IMR-90 (cell line): Measurements from ENCODE around the gene WAC. TPM values are rescaled to one million over a fixed set of nuclear protein-coding genes. Genes with fewer than 3 reads are reported as not detected.

Source experiments
- ATAC-seq: fragments of 200-7000 bp; cut with Tn5 transposase; 2 replicates; pipeline ENCODE4 v1.9.1; 2020; ENCODE audit warnings: low read depth, mild to moderate bottlenecking, moderate library complexity
- BruUV-seq: library from RNA; stranded (reverse); fragments of 400-500 nt; replicated peaks from 2 replicates; lab custom pipeline; 2021; lab: Mats Ljungman, UMichigan
- CTCF ChIA-PET: fragments of 300-600 bp; formaldehyde crosslinking; extraction: SDS; loops from one replicate; lab custom pipeline; 2021; ENCODE audit warnings: antibody characterized with exemption; lab: Yijun Ruan, JAX
- POLR2A ChIA-PET: fragments of 300-600 bp; sonication (Branson Sonifier 250); formaldehyde crosslinking; loops from one replicate; lab custom pipeline; 2022; ENCODE audit warnings: antibody characterized with exemption; ENCODE audit not compliant: unreplicated experiment; lab: Charles Lee
- DNase-seq: peaks from one replicate; pipeline ENCODE4 v3.0.0; 2013
- H2AFZ ChIP-seq: replicated peaks from 2 replicates; pipeline ENCODE3; 2013; ENCODE audit warnings: low read length, mild to moderate bottlenecking; ENCODE audit not compliant: poor library complexity
- H2AK5ac ChIP-seq: 2 replicates; pipeline ENCODE4 v1.6.1; 2013; ENCODE audit warnings: low read depth, low read length, inconsistent platforms
- H2AK9ac ChIP-seq: replicated peaks from 2 replicates; pipeline ENCODE3; 2013; ENCODE audit warnings: mild to moderate bottlenecking, low read depth, low read length, moderate library complexity; ENCODE audit not compliant: poor library complexity
- H2BK120ac ChIP-seq: 2 replicates; pipeline ENCODE4 v1.6.1; 2013; ENCODE audit warnings: low read depth, low read length, inconsistent platforms
- H2BK15ac ChIP-seq: 3 replicates; pipeline ENCODE4 v1.6.1; 2013; ENCODE audit warnings: low read depth, low read length, inconsistent platforms
- H2BK20ac ChIP-seq: 2 replicates; pipeline ENCODE4 v1.6.1; 2013; ENCODE audit warnings: low read depth, mild to moderate bottlenecking, inconsistent platforms, low read length, moderate library complexity
- H2BK5ac ChIP-seq: 2 replicates; pipeline ENCODE4 v1.6.1; 2013; ENCODE audit warnings: mild to moderate bottlenecking, low read depth, low read length, inconsistent platforms; ENCODE audit not compliant: poor library complexity, severe bottlenecking
- H3K14ac ChIP-seq: replicated peaks from 2 replicates; pipeline ENCODE4 v1.6.1; 2013; ENCODE audit warnings: low read depth, low read length, inconsistent platforms
- H3K18ac ChIP-seq: 2 replicates; pipeline ENCODE4 v1.6.1; 2013; ENCODE audit warnings: low read depth, low read length, control low read depth
- H3K23ac ChIP-seq: 2 replicates; pipeline ENCODE4 v1.6.1; 2013; ENCODE audit warnings: low read depth, low read length, inconsistent platforms
- H3K27ac ChIP-seq: 2 replicates; pipeline ENCODE4 v1.5.1; 2013; ENCODE audit warnings: mild to moderate bottlenecking, control low read depth, low read length; ENCODE audit not compliant: insufficient read depth
- H3K27me3 ChIP-seq: 2 replicates; pipeline ENCODE4 v1.6.1; 2013; ENCODE audit warnings: low read length; ENCODE audit not compliant: control insufficient read depth, insufficient read depth
- H3K36me3 ChIP-seq: 2 replicates; pipeline ENCODE4 v1.6.1; 2013; ENCODE audit warnings: low read length, mixed read lengths; ENCODE audit not compliant: control insufficient read depth, insufficient read depth
- H3K4ac ChIP-seq: 2 replicates; pipeline ENCODE4 v1.6.1; 2013; ENCODE audit warnings: low read depth, low read length, inconsistent platforms
- H3K4me1 ChIP-seq: 2 replicates; pipeline ENCODE4 v1.6.1; 2013; ENCODE audit warnings: low read length, mixed read lengths; ENCODE audit not compliant: control insufficient read depth, insufficient read depth
- H3K4me2 ChIP-seq: 2 replicates; pipeline ENCODE4 v1.6.1; 2013; ENCODE audit warnings: low read depth, mild to moderate bottlenecking, control low read depth, low read length, moderate library complexity
- H3K4me3 ChIP-seq: 2 replicates; pipeline ENCODE4 v1.5.1; 2013; ENCODE audit warnings: low read depth, mild to moderate bottlenecking, control low read depth, low read length, moderate library complexity; ENCODE audit not compliant: insufficient read depth
- H3K56ac ChIP-seq: 2 replicates; pipeline ENCODE4 v1.6.1; 2013; ENCODE audit warnings: low read length, inconsistent platforms; ENCODE audit not compliant: insufficient read depth; ENCODE audit errors: extremely low read depth
- H3K79me1 ChIP-seq, 2 experiments: 2 replicates each; pipeline ENCODE4 v1.6.1; 2013; ENCODE audit warnings: low read length in 2 of 2, inconsistent platforms in 1 of 2, low read depth in 1 of 2
- H3K9ac ChIP-seq: 2 replicates; pipeline ENCODE4 v1.6.1; 2013; ENCODE audit warnings: low read depth, low read length, control low read depth
- H3K9me1 ChIP-seq: 2 replicates; pipeline ENCODE4 v1.6.1; 2013; ENCODE audit warnings: low read length, inconsistent platforms; ENCODE audit not compliant: insufficient read depth
- H3K9me3 ChIP-seq: 2 replicates; pipeline ENCODE4 v1.6.1; 2013; ENCODE audit warnings: low read length; ENCODE audit not compliant: control insufficient read depth, insufficient read depth
- H4K20me1 ChIP-seq: 2 replicates; pipeline ENCODE4 v1.6.1; 2013; ENCODE audit warnings: low read length, inconsistent platforms; ENCODE audit not compliant: insufficient read depth
- H4K5ac ChIP-seq: 2 replicates; pipeline ENCODE4 v1.6.1; 2013; ENCODE audit warnings: mild to moderate bottlenecking, low read depth, low read length, control low read depth
- H4K8ac ChIP-seq, 2 experiments: 2 replicates each; pipeline ENCODE4 v1.6.1; 2013; ENCODE audit warnings: low read depth in 2 of 2, low read length in 2 of 2, control low read depth in 1 of 2, inconsistent platforms in 1 of 2
- H4K91ac ChIP-seq: 2 replicates; pipeline ENCODE4 v1.6.1; 2013; ENCODE audit warnings: low read depth, low read length, inconsistent platforms; ENCODE audit not compliant: insufficient read depth
- MXI1 ChIP-seq: IDR thresholded peaks from 2 replicates; pipeline ENCODE4 v1.6.1; 2012; ENCODE audit warnings: low read depth, mild to moderate bottlenecking, low read length, moderate library complexity, borderline replicate concordance
- POLR2A ChIP-seq: IDR thresholded peaks from 2 replicates; pipeline ENCODE4 v1.6.1; 2012; ENCODE audit warnings: mild to moderate bottlenecking, low read depth, low read length
- WGBS, 2 experiments: methylation state at CpG; one replicate each; pipeline versions ENCODE4 v1.1.5 to v1.1.7; 2013; ENCODE audit warnings: missing lambda C conversion rate in 2 of 2; ENCODE audit not compliant: insufficient read length in 1 of 2; ENCODE audit errors: extremely low coverage in 2 of 2; 5-methylcytosine and 5-hydroxymethylcytosine counted together
- dilution Hi-C: fragments of 300-500 bp; cut with HindIII; formaldehyde crosslinking; loops from one replicate; pipeline ENCODE4 v1.14.3; 2018; ENCODE audit warnings: low sequenced_read_pairs; ENCODE audit not compliant: unreplicated experiment
- in situ Hi-C: fragments of 300-500 bp; cut with MboI; formaldehyde crosslinking; loops from 3 replicates; pipeline ENCODE4 v1.14.3; 2019; ENCODE audit warnings: low sequenced_read_pairs, inconsistent platforms, mixed read lengths
- intact Hi-C: fragments of 100-400 bp; cut with micrococcal nuclease; formaldehyde crosslinking; loops from 2 replicates; pipeline ENCODE4 v1.10.0; 2022
- polyA plus RNA-seq, 3 experiments: library from polyadenylated mRNA; depleted of rRNA; stranded (reverse); fragments of >200 nt; gene quantifications; 2 replicates each; pipeline ENCODE4 v1.2.3, GENCODE V29; 2012; ENCODE audit warnings: low replicate concordance in 1 of 3
- total RNA-seq: library from RNA; depleted of rRNA; stranded (reverse); fragments of >200 nt; gene quantifications from 2 replicates; pipeline ENCODE4 v1.2.3, GENCODE V29; 2012

The WAC gene
- total and polyA plus RNA-seq, 2 of the 4 experiments (the other 2 are of a cell fraction), result 39.6 to 52.2 TPM

DNA sequence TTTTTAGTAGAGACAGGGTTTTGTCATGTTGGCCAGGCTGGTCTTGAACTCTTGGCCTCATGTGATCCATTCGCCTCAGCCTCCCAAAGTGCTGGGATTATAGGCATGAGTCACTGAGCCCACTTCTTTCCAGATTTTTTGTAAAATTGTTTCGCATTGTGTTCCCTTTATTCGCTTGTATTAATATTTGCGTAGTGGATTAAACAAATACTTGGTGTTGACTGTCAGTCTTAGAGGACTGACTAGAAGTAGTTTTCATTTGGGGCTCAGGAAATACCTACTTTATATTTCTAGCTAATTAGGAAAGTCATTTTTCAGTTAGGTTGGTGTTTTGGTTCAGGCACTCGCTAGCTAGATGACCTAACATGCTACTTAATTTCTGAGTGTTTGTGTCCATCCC lies 11.1 kb downstream of the WAC start:
- no peak overlapping the region for H3K14ac ChIP-seq
- no peak overlapping the region for H3K4ac ChIP-seq
- H3K4me3 ChIP-seq, result no peak overlapping the region
- no peak overlapping the region for H2AFZ ChIP-seq
- H3K9me1 ChIP-seq, result peaks cover 5% of the 10 kb centered on the region
- H3K27ac ChIP-seq, result no peak overlapping the region
- ATAC-seq, result no peak
- intact Hi-C loops, result loop anchor here (5.0 kb wide), 1 partner anchor 63 kb away; no protein-coding TSS in a partner anchor
- H3K23ac ChIP-seq, result no peak overlapping the region
- no peak overlapping the region for H3K56ac ChIP-seq
- peaks cover 21 to 60% of the 10 kb centered on the region in 2 experiments for H3K79me1 ChIP-seq
- in situ Hi-C loops, result no loop called here
- ChIA-PET CTCF (no interaction called here), POLR2A (no interaction called here)
- peaks cover 42% of the 10 kb centered on the region for H3K36me3 ChIP-seq
- H2AK9ac ChIP-seq, result no peak overlapping the region
- BruUV-seq, result no TSS peak
- peaks cover 1% of the 10 kb centered on the region; the same call in 1 of the 2 replicates for H3K4me1 ChIP-seq
- no peak overlapping the region for H2BK5ac ChIP-seq
- no peak overlapping the region for H2BK15ac ChIP-seq
- H4K8ac ChIP-seq, result no peak overlapping the region
- H4K20me1 ChIP-seq, result peaks cover 74% of the 10 kb centered on the region
- no peak overlapping the region for H4K91ac ChIP-seq
- H2BK20ac ChIP-seq, result no peak overlapping the region
- TF ChIP-seq MXI1, result no peak
- no peak for TF ChIP-seq POLR2A
- no peak overlapping the region for H4K5ac ChIP-seq
- no peak overlapping the region for H3K18ac ChIP-seq
- no peak for DNase-seq
- H3K27me3 ChIP-seq, result no peaks in the 10 kb centered on the region
- H2BK120ac ChIP-seq, result no peak overlapping the region
- dilution Hi-C loops, result no loop called here
- H3K4me2 ChIP-seq, result no peak overlapping the region
- H2AK5ac ChIP-seq, result no peak overlapping the region
- WGBS, 2 experiments, result no CpG with 5 or more reads among the region's 5 CpGs
- no peak overlapping the region for H3K9ac ChIP-seq
- H3K9me3 ChIP-seq, result no peaks in the 10 kb centered on the region
